Activated CD4-positive, alpha-beta T cell treated with anti-CD3 and anti-CD28 coated beads for 1 hour (primary cell): Measurements from ENCODE around the gene TTI1.

Source experiments
- DNase-seq: peaks from one replicate; pipeline ENCODE4 v3.0.0-alpha.2; 2020

TTI1 gene

DNA sequence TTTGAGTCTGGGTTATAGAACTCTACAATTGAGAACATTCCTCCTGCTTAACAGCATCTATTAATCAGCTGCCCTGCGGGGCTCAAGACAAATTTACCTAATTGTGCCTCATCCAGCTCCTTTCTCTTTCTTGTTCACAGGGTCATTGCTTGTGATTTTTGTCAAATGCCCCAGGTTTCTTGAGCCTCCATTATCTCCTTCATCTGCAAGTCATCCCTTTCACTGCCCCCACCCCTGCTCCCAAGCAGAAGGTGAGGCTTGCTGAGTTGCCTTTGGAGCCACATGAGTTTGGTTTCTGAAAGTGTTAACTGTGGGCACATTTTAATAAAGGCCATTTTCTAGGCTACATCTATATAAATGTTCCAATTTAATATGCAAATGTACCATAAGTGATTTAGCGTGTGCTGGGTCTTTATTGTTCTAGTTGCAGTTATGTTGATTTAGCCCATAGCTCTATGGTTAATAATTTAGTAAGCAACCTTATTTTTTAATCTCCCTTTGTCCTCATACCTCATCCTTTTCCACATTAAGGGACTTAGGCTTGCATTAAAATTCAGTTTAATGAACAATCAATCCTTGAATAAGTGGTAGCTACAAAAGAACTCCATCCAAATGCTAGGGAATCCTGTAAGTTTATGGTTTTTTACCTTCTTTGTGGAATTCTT, 74.3 kb downstream of the TTI1 start:
- DNase-seq: no peak

DNA sequence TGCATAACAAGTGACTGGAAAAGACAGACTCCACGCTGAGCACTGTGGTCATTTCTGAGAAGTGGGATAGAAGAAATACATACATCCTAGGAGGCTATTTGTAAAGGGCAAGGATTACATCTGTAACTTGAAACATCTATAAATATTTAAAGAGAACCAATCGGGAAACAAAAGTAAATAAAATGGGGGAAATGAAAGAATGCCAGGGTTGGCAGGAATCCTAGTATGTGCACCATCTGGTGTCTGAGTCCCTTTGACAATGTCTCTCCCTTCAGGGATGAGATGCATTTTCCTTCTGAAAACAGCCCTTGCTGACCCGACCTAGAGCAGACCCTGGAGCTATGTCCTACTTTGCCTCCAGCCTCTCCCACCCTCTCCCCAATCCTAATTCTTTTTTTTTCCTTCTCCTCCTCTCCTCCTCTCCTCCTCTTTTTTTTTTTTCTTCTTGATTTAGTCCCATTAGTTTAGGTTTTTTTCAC, 77.1 kb downstream of the TTI1 start:
- DNase-seq: no peak

DNA sequence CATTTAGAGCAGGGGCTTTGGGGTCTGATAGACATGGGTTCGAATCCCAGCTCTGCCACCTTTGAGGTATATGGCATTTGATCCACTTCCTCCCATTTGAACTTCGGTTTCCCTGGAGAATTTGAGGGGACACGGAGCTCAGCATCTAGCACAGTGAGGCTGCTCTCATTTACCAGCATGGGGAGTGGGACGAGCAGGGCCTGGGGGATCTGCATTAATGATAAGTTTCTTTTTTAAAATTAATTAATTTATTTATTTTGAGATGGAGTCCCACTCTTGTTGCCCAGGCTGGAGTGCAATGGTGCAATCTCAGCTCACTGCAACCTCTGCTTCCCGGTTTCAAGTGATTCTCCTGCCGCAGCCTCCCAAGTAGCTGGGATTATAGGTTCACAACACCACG, 77.7 kb downstream of the TTI1 start:
- no peak for DNase-seq

DNA sequence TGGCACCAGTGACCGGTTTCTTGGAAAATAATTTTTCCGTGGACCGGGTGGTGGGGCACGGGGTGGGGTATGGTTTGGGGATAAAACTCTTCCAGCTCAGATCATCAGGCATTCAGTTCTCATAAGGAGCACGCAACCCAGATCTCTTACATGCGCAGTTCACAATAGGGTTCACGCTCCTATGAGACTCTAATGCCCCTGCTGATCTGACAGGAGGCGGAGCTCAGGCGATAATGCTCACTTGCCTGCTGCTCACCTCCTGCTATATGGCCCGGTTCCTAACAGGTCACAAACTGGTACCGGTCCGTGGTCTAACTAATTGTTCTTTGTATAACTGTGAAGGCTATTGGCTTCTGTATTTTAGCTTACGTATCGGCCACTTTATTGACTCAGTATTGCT, 78.6 kb downstream of the TTI1 start:
- DNase-seq: no peak

DNA sequence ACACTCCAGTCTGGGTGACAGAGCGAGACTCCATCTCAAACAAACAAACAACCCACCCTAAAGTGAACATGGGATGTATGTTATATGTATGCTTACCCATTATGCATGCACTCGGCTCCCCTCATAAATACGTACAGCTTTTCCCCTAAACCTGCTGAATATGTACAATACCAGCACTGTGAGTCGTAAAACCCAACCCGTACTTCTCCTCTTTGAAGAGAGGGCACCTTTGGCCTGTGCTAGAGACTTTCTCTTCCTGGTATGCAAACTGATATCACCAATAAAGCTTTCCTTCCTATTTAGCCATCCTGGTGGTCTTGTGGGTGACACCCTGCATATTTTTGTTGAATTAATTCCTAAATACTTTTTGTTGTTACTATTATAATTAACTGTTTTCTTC, 79.1 kb downstream of the TTI1 start:
- no peak for DNase-seq

DNA sequence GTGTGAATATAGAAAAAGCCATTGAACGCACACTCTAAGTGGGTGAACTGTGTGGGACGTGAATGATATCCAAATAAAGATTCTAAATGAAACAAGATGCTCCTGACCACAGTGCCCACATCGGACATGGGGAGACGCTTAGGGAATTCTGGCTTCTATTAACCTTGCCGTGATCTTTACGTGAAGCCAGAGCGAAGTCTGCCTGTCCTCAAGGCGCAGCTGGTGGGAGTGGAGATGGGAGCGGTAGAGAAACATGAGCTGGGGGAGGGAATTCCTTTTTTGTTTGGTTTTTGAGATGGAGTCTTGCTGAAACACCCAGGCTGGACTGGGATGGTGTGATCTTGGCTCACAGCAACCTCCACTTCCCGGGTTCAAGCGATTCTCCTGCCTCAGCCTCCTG, 84.3 kb downstream of the TTI1 start:
- no peak for DNase-seq

DNA sequence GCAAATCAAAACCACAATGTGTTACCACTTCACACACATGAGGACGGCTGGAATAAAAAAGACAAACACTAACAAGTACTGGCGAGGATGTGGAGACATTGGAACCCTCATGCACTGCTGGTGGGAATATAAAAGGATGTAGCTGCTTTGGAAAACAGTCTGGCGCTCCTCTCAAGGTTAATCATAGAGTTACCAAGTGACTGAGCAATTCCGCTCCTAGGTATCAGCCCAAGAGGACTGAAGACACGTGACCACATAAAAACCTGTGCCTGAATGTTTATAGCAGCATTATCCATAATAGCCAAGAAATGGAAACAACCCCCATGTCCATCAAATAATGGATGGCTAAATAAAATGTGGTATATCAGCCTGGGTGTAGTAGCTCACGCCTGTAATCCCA, 85.3 kb downstream of the TTI1 start:
- no peak for DNase-seq

DNA sequence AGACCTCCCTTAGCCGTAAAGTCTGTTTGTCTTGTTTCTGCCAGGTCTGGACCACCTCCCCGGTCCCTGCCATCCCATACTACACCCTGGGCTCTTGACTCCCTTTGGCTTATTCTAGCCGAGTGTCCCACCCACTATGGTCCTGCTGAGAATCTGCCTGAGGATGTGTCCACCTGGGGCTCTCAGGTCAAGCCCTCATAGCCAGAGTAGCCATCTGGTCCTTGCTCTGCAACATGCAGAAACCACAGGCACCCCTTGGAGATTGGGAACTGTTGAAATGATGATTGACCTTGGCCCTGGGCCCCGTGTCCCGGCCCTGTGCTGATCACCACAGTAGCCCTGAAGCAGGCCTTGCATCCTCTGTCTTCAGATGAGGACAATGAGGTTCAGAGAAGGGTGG, 86.3 kb downstream of the TTI1 start:
- DNase-seq: no peak

DNA sequence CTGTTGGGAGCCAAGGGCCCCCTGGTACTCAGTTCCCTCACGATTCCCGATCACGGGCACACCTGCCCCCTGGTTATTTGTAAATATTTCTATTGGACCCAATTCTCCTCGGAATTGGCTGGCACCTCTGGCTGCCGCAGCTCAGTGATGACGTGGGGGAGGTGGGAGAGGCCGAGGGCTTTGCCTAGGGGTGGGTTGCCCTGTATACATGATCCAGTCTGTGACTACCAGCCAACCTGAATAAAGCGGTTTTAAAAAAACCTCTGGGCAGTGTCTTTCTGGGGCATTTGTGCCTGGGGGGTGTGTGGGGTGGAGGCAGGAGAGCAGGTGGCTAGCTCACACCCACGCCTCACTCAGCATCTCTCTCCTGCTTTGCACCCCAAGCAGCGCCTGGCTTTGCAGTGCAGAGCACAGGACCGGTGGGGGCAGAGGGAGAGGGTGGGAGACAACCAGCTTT, 88.1 kb downstream of the TTI1 start:
- DNase-seq: no peak

DNA sequence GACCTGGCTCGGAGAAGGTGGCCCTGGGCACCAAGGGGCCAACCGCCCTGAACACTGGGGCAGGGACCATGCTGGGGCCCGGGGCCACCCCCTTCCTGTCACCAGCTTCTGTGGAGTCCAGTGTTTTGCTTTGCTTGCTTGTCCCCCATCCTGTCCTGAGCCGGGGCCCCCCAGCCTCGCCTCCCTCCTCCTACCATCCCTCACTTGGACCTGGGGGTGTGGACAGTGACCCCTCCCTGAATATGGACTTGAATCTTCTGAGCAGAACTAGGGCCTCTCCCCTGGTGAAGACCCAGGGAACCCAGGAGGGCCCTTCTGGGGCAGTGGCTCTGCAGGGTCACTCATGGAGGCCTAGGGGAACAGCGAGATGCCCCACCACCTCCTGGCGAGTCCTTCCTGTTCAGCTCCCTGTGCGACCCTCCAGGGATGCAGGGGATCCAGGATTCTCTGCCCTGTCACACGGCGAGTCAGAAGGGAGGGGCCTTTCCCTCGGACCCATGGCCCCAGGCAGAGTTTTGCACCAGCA, 88.7 kb downstream of the TTI1 start:
- no peak for DNase-seq

DNA sequence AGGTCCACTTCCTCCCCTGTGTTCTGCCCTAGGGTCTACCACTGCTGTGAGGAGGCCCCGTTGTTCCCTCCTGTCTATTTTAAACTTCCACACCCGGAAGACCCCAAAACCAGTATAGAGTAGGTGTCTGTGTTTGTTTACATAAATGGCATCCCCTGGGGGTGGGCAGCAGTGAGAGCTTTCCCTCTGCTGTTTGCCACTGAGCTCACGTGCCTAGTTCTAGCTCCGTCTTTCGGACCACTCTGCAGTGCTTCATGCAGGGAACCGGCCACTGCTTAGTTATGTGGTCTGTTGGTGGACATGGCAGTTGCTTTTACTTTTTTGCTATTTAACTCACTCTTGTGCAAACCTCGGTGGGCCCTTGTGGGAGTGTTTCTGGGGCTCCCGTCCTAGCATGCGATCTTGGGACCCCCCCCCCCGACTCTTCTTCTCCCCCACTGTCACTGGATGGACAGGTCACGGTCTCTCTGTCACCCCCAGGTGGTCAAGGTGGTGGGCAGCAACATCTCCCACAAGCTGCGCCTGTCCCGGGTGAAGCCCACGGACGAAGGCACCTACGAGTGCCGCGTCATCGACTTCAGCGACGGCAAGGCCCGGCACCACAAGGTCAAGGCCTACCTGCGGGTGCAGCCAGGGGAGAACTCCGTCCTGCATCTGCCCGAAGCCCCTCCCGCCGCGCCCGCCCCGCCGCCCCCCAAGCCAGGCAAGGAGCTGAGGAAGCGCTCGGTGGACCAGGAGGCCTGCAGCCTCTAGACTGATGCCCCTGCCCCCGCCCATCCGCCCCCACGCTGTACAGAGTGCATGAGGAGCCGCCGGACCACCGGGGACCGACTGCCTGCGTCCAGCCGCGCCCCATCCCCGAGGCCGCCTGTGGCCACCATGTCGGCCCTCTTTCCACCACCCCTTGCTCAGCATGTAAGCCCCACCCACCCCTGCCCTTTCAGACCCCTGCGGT, 89.5 kb downstream of the TTI1 start:
- no peak for DNase-seq

DNA sequence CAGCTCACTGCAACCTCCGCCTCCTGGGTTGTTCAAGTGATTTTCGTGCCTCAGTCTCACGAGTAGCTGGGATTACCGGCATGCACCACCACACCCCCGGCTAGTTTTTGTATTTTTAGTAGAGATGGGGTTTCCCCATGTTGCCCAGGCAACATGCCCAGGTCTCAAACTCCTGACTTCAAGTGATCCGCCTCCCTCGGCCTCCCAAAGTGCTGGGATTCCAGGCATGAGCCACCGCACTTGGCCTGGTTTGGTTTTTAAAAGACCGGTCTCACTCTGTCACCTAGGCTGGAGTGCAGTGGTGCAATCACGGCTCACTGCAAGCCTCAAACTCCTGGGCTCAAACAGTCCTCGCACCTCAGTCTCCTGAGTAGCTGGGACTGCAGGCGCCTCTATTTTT, 90.2 kb downstream of the TTI1 start:
- no peak for DNase-seq

DNA sequence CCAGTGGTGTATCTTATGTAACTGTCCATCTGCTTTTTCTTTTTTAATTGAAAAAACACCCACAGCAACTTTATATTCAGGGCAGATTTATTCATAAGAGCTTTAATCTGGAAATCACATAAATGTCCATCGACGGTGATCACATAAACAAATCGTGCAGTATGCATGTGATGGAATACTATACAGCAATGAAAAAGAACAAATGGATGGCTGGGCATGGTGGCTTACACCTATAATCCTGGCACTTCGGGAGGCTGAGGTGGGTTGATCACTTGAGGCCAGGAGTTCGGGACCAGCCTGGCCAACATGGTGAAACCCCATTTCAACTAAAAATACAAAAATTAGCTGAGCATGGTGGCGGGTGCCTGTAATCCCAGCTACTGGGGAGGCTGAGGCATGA, 91.3 kb downstream of the TTI1 start:
- no peak for DNase-seq

DNA sequence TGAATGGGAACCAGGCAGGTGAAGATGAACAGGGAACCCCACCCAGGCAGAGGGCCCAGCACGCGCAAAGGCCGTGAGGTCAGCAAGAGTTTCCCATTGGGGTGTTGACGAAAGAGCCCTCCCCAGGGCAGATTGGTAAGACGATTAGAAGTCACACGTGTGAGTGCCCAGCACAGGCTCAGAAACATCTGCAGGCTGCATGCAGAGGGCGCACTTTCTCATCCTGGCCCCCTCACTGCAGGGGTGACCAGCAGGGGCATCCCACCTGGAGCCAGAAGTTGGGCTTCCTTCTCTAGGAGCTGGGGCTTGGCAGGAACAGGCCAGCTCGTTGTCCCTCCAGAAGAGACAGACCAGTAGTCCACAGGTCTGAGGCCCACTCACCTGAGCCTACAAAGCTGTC, 91.9 kb downstream of the TTI1 start:
- DNase-seq: no peak

DNA sequence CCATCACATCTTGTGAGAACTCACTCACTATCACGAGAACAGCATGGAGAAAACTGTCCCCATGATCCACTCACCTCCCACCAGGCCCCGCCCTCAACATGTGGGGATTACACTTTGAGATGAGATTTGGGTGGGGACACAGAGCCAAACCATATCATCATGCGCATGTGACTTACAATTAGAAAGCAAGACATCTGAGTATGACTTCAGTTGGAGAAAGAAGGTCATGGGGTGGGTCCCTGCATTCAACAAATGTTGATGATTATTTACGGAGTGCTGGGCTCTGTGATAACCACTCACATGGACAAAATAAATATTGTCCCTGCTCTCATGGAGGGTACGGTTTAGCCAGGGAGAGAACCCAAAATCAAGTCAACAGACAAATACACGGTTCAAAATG, 92.4 kb downstream of the TTI1 start:
- no peak for DNase-seq

DNA sequence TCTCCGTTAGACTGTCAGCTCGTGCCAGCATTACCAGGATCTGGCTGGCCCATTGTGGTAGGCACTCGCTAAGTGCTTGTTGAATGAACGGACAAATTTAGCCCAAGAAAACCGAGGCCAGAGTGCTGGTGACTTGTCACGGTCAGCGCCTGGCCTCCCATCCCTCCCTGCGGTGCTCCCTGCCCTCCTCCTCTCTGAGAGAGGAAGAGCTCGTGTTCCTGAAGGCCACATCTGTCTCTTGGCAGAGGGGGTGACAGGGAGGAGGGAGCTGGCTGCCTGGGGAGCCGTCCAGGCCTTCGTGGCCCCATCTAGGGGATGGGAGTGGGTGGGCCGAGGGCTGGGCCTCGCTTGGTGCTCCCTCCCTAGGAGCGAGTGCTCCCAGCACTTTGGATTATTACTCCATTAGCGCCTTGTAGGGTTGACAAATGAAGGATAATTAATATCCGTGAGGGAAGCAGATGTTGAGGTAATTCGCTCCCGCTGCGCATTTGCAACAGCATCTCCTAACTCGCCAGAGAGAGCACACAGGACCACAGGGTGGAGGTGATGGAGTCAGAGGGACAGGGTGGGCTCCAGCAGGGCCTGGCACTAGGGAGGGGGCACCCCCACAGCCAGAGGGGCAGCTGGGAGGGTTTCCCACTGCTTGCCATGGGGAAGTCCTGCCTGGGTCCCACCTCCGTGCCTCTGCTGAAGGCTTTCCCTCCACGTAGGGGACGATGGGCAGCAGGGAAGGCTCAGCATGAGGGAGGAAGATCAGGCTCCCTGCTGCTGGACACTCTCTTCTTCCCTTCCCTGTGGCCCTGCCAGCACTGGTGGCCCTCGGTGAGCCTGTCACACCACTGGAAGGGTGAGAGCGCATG, 93.3 kb downstream of the TTI1 start:
- DNase-seq: no peak

DNA sequence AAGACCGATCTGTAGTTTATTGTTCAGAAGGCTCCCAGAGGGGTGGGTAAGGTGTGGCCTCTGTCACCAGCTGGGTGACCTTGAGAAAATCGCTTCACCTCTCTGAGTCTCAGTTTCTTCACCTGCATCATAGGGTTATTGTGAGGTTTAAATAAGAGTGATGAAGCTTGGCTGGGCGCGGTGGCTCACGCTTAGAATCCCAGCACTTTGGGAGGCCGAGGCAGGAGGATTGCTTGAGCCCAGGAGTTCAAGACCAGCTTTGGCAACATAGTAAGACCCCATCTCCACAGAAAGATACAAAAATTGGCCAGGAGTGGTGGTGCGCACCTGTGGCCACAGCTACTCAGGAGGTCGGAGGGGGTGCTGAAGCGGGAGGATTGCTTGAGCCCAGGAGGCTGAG, 94.3 kb downstream of the TTI1 start:
- no peak for DNase-seq

DNA sequence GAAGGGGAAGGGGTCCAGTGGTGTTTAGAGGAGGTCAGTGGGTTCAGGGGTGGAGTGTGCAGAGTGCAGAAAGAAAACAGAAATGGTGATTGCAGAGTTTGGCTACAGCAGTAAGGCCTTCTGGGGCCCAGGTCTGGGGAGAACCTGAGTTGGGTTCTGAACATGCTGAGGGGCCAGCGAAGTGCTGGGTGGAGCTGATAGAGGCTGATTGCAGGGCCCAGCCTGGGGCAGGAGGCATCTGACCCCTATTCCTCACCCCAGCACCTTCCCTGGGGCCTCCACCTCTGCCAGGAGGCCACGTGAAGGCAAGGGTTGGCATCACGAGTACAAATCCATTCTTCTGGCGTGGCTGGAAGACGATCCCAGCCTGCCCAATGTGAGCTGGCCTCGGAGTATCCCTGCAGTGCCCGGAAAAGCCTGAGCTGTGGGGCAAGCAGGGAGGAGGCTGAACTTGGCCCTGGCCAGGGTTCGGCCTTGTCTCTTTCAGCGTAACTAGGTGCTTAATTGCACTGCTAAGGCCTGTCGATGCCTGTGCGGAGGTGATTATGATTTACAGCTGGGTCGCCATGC, 95.0 kb downstream of the TTI1 start:
- DNase-seq: no peak

DNA sequence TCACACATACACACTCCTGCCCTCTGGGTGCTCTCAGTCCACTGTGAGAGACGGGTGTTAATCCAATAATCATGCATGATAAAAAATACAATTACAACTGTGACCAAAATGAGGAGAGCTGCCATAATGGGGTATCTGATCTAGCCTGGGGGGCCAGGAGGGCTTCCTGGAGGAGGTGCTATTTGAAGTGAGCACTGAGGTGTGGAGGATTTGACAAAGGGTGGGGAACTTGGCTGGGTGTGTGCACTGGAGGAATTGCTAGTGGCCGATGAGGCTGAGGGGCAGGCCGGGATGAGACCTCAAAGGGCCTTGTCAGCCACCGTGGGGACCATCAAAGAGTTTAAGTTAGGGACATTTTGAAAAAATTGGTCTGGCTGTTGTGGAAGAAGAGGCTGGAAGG, 95.6 kb downstream of the TTI1 start:
- no peak for DNase-seq

DNA sequence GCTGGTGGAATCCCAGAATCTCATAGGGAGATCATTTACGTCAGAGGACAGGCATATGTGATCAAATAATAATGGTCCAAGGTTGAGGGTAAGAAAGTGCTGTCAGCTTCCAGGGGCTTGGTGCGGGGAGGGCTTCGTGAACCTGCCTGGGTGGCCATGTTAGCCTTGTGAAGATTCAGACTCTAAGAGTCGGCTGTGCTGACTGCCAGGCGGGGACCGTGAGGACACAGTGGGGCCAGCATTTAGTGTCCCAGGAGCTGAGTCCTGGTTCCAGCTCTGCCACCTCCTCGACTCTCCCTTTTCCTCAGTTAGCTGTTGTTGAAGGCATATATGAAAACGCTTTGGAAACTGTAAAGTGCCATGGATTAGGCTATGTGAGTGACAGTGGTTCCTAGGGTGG, 96.8 kb downstream of the TTI1 start:
- no peak for DNase-seq

DNA sequence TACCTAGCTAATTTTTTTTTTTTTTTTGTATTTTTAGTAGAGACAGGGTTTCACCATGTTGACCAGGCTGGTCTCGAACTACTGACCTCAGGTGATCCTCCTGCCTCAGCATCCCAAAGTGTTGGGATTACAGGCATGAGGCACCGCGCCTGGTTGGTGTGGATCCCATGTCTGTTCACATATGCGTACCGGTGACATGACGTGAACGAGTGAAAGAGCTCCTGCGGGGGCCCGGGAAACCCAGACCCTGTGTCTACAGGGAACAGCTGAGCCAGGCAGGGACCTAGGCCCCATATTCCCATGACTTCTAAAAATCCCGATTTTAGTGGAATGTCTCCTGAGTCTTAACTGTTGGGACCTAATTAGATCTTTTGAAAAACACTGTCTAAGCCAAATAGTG, 97.2 kb downstream of the TTI1 start:
- DNase-seq: no peak

DNA sequence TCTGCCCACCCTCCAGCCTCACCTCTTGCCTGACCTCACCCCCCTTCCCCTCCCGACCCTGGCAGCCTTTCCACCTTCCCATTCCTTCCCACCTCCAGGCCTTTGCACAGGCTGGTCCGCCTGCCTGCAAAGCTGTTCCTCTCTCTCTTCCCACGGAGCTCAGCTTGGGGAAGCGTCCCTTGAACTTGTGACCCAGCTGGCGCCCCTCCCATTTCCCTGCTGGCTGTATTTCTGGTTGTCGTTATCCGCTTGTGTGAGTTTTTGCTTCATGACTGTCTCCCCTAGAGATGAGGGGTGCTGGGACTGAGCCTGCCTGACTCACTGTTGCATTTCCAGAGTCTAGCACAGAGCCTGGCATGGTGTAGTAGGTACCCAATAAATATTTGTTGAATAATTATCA, 97.8 kb downstream of the TTI1 start:
- no peak for DNase-seq
